IPS DF 19.7 (cell line): ENCODE data around the gene FBXO3.
"Not testable (repeated sequence)": the region's sequence is repeated elsewhere in the genome, so short reads cannot be mapped to it uniquely, and the experiment has no call there.

Experiments
- DNase-seq: peaks from one replicate; pipeline ENCODE4 v3.0.0-alpha.2; 2013; ENCODE audit warnings: low read depth, low spot score

The FBXO3 gene

DNA sequence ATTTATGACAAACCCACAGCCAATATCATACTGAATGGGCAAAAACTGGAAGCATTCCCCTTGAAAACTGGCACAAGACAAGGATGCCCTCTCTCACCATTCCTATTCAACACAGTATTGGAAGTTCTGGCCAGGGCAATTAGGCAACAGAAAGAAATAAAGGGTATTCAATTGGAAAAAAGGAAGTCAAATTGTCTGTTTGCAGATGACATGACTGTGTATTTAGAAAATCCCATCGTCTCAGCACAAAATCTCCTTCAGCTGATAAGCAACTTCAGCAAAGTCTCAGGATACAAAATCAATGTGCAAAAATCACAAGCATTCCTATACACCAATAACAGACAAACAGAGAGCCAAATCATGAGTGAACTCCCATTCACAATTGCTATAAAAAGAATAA, 46.8 kb downstream of the FBXO3 start:
- not testable (repeated sequence) for DNase-seq

DNA sequence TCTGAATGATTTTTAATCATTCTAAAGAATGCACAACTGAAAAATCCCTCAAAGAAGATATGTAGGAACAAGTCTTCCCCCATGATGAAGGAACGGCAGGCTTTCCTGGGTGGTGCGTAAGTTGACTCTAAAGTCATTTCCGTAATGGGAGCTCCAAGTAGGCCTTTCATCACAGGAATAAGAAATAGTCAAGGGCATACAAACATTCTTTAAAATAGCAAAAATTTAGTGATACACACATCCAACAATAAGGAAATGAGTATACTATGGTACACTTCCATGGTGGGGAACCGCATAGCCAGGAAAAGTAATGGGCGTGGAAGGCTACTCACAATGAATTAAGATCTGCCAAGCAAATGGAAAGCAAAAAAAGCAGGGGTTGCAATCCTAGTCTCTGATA, 48.8 kb downstream of the FBXO3 start:
- DNase-seq = no peak

DNA sequence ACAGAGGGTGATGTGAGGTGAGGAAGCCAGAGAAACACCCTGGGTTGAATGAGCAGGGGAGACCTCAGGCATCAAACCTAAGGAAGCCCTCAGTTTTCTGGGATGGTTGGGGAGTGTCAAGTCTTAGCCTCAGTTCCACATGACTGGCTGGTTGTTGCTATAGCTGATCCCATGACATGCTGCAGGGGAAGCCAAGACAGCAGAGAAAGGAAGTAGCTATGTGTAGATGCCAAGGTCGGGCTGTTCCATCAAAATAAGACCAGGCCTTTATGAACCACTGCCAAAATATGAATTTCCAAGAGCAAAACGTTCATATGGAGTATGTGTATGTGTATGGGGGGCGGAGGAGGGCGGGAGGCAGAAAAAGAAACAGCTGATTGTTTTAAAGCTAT, 49.7 kb downstream of the FBXO3 start:
- DNase-seq = no peak

DNA sequence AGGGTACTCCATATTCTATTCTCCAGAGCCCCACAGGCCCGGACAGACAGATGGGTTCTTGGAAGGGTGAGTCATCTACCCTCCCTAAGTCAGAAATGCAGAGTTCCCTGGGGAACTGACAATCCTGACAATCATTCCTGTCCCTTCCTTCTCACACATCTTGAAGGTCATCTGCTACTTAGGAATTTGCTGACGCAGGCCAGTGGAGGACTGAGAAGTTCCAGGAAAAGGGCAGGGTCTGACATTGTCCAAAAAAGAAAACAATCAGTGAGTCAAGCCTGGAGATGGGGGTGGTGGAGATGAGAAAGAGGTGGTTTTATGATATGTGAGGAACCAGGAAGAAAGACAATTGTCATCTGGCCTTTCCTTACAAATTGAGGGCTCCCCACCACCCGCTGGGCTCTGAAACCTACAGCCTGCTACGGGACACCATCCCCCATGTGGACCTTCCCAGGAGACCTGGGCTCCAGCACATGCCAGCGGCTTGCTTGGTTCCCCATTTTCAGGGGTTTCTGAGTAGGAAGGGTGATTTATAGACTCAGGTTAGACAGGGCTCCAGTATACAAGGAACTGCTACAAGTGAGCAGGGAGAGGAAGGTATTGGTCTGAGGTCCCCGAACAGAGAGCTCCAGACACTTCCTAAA, 51.0 kb downstream of the FBXO3 start:
- DNase-seq = no peak

DNA sequence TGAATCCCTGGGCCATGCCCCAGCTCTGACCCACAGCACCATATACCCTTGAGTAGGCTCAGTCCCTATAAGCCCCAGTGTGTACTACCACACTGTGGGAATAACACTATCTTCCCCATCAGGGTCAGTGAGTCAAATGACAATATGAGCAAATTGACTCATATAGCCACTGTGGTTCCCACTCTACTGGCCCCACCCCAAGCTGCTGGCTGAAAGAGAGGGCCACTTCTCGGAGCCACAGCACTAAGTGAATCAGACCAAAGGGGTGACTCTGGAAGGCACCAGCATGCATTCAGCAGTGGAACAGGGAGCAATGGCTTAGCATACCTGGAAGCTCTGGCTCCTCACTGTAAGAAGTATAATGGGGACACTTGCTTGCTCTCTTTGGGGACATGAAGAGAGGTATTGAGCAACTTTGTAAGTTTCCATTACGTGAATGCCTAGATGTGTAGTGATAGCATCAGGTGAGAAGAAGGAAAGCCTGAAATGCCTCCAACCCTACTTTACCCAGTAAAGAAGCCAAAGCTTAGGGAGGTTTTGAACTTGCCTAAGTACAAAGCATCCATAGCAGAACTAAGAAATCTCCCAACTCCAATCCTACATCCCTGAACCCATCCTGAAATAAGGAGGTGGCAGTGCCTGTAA, 51.6 kb downstream of the FBXO3 start:
- DNase-seq = no peak

DNA sequence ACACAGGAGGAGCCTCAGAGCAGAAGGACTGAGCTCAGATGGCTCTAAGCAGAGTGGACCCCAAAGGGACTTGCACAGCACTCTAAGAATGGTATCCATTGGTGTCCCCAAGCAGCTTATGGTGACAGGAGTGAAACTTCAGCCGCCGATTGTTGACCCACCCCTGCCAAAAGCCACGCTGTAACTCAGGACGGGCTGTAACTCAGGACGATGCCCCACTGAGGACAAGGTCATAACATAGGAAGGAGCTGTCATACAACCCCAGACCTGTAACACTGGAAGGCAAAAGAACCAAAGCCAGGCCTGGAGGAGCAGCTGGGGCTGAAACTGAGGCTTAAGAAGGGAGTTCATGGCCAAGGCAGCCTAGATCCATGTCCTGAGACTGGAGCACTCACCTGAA, 52.3 kb downstream of the FBXO3 start:
- DNase-seq = no peak

DNA sequence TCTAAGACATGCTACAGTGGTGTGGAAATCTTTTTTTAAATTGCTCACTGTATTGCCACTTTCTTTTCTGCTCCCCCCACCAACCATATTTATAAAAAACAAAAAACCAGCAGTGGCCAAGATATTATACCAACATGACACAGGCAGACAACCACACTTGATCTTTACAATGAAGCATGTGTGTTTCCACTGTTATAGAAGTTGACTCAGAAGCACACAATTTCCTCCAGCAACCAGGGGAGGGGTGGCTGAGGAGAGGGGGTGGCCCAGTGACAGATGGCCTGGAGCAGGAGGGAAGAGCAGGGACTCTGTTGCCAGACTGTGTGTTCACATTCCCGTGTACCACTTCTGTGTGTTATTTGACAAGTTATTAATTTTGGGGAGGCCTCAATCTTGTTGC, 52.9 kb downstream of the FBXO3 start:
- no peak for DNase-seq

DNA sequence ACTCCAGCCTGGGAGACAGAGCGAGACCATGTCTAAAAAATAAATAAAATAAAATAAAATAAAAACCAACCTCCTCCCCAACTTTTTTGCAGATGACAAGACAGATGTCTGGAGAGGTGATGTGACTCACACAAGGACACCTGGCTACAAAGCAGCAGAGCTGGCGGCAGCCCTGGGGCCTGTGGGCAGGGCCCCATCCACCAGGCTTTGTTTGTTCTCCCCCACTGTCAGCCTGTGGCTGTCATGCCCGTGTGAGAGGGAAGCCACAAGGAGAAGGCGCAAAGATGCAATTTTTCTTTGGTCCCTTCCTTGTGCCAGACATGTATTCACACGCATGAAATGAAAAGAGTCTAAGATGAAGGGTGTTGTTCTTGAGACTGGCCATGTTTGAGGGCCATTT, 54.7 kb downstream of the FBXO3 start:
- DNase-seq = no peak

DNA sequence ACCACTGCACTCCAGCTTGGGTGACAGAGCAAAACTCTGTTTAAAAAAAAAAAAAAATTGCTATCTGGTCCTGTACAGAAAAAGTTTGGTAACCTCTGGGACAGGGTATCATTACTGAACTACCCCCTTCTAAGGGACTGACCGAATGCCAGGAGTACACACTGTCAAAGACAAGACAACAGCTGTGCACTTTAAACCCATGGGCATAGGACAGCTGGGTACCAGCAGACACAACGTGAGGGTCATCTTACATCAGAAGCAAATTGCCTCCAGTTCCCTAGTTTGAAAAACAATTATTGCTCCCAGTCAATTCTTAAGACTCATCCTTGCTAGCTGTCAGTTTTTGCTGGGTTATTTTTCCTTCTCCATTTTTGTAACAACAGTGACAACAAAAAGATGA, 55.9 kb downstream of the FBXO3 start:
- DNase-seq = no peak

DNA sequence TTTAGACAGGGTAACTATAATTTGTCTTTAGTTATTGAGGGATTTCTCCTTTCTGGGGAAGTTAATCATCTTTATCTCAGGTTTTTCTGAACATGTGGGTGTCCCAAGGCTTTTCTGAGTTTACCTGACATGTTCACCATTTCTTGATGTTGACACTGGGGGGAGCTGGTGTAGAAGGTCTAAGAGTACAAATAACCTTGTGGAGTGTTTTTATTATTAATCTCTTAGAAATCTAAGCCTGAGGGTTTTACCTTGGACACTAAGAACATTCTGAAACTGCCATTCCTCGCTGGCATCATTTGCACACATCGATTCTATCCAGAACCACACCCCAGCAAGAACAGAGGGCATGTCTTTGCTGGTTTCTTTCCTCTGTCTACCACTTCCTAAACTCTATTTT, 58.1 kb downstream of the FBXO3 start:
- DNase-seq = no peak

DNA sequence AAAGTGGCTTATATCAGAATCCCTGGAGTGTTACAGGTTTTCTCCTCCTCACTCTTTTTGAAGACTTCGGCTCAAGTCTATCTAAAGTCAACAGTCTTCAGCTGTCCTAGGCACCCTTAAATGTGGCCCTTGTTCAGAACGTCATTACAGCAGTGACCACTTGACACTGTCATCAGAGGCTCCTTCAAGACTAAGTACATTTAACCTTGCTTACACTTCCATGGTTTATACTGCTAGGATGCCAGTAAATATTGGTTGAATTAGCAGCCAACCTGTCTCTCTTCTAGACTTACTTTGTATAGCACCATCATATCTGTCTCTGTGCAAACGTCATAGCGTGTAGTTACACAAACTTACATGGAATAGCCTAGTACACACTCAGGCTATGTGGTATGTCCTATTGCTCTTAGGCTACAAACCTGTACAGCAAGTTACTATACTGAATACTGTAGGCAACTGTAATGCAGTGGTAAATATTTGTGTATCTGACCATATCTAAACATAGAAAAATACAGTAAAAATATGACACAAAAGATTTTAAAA, 60.4 kb downstream of the FBXO3 start:
- DNase-seq = no peak

DNA sequence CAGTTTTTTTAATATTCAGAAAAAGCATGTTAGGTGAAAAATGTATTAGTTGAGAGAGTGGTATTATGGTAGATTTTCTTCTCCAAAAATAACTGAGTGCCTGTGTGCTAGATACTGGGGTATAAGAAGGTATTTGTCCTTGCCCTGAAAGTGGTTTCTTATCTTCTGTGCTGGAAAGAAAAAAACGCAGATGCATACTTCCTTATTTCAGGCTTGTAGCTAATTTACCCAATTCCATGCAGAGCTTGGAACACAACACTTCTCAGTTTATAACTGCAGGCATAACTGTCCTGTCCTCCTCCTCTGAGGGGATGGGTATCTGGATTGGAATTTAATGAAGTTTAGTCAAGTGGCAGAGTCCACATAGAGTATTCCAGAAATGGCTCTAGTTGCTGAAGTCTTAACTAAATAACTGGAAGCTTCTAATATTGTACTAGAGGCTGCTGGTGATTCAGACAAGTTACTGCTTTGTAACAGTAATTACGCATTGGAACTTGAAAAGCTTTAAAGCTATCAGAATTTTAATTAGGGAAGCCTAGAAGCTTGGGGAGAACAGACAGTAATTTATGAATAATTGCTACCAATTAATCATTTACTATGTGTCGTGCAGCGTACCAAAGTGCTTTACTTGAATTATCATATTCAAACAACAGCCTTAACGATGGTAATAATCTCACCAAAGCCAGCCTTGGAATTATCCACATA, 61.0 kb downstream of the FBXO3 start:
- DNase-seq = no peak

DNA sequence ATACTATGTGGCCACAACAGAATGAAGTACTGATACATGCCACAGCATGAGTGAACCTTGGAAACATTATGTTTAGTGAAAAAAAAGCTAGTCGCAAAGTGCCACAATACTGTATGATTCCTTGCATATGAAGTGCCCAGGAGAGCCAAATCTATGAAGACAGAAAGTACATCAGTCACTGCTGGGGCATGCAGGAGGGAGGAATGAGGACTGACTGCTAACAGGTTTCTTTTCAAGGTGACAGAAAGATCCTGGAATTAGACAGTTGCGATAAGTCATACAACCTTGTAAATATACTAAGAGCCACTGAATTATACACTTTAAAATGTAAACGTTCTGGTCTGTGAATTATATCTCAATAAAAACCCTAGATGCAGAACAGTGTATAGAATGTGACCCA, 61.9 kb downstream of the FBXO3 start:
- no peak for DNase-seq

DNA sequence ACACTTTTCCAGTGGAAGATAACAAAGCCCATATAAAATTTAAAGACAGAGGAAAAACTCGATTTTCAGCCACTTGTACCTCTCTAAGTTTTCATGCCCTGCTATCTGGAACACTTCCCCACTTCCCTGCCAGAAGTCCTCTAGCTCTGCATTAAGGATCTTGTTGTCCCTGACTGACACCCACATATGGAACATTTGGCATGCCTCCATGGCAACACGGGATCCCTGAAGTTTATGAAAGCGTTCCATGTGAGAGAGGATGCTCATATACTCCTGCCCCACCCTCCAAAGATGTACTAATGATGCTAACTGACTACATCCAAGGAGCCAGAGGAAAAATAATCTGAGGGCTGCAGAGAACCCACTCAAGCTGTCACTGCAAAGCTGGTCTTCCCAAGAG, 64.9 kb downstream of the FBXO3 start:
- no peak for DNase-seq

DNA sequence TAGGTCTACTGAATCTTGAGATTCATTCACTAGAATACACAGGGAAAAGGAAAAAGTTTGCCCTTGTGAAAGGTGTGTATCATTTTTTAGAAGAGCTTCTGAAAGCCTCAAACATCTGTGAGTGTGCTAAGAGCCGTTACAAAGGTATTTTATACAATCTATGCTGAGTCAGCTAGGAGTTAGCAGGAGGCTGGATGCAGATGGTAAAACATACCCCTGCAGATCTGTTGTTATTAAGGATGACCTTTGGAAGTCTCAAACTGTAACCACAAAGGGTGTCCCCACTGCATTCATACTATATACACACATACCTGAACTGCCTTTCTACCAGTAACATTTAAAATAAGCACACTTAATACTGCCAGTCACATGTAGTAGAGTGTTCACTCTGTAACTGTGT, 65.3 kb downstream of the FBXO3 start:
- no peak for DNase-seq

DNA sequence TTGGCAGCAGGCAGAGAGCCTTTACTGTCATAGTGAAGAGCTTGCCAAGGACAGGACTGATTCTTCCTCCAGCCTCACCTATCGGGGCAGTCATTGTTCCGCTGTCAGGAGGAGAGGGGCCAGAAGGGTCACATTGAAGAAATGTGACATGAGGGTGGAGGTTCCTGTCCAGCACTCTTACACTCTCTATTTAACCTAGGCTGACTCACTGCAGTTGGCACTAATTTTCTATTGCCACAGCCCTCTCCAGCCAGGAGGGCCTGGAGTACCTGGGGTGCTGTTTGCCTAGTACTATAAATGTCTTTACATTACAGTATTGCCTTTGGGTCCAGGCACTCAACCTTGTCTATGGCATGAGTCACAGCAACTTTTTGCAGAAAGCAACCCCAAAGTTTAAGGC, 66.5 kb downstream of the FBXO3 start:
- DNase-seq = not testable (repeated sequence)

DNA sequence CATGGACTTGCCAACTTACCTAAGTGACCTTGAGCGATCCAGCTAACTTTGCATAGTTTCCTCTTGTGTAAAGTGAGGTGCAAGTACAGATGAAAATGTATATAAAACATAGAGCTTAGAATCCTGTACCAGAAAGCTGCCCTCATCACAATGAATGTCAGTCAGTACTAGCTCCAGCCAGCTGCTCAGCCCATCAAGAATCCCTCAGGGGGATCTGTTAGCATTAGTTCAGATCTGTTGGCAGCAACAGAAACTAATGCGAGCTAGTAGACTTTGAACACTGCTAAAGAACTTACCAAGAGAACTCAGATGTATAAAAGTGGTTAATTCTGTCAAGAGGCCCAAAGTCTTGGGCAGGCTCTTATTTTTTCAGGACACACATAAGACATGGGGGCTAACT, 67.4 kb downstream of the FBXO3 start:
- DNase-seq = no peak

DNA sequence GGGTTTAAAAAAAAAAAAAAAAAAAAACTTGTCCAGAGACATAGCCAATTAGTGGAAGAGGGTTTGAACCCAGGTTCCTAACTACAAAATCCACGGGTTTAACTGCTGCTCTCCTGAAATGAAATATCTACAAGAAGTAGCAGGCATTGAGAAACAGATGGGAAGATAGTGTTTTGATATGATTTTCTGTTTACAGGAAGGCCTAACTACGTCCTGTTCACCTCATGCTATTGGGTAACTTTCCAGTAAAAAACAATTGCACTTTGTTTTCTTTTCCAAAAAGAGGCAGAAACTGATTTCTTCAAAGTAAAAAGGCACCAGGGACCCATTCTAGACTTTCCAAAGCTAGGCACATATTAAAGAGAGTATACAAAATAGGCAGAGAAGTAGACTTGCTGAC, 67.8 kb downstream of the FBXO3 start:
- DNase-seq = no peak

DNA sequence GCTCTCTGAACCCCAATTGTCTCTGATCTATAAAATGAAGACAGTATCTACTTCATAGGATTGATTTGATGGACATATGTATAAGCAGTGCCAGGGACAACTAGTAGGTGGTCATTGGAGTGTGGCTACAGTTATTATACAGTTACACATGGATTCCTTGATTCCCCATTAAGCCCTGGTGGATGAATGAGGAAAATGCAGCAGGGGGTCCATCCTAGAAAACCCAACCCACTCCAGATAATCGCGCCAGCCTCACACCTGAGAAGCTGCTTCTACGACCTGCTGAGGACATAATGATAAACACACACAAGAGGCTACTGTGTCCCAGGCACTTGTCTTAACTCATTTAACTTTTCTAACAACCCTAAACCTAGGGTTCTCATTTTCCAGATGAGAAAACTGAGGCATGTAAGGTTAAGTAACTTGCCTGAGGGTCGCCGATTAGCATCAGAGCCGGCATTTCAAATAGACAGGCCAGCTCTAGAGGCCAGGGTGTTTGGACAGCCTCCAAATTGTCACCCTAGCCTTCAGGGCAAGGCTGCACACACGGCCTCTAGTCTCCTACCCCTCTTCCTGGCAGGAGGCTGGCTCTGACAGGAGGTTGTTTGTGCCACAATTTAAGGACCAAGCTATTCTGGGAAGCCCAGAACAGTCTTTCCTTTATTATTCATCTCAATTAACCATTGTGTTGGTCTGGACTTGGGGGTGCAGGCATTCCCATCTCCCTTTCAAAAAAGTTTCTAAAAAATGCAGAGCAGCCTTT, 69.9 kb downstream of the FBXO3 start:
- no peak for DNase-seq

DNA sequence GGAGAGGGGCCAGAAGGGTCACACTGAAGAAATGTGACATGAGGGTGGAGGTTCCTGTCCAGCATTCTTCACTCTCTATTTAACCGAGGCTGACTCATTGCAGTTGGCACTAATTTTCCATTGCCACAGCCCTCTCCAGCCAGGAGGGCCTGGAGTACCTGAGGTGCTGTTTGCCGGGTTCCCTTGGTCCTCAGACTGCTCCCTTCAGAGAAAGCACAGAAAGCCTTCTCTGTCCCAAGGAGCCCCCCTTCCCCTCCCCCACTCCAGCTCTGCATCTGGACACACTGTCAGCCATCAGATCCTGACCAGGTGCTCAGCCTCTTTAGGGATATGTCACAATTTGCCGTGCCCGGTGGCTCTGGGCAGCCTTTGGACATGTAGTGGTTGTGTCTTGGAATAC, 70.5 kb downstream of the FBXO3 start:
- DNase-seq = no peak

DNA sequence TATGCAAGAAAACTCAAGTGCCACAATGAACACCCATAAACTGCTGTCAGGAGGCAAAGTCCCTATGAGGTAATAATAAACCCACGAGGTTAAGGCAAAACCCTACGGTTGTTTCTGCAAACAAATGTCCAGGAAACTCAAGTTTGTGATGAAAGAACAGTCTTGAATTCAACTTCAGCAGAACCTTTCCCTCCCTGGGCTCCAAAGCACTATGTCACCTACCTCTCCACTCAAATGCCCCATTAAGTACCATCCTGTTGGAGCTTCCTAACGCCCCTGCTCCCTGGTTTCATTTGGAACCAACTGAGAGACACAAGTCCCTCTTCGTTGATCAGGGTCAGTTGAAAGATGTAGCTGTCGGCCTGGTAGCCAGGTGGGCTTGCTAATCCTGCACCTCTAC, 71.1 kb downstream of the FBXO3 start:
- DNase-seq = no peak
